Uterus (tissue), 2 donors: ENCODE data around the gene CTNND2.

Source experiments
- CTCF ChIP-seq, 4 experiments: fragments of 200-600 bp in 2 of 4; fragments of 450-650 bp in 2 of 4; sonication (generic) in 2 of 4; IDR thresholded peaks; one replicate each; pipeline ENCODE4 v1.5.1; 2016 to 2019; ENCODE audit warnings: antibody characterized with exemption in 4 of 4, mild to moderate bottlenecking in 2 of 4, moderate library complexity in 1 of 4
- POLR2A ChIP-seq, 2 donors: fragments of 450-650 bp; IDR thresholded peaks; one replicate each; pipeline ENCODE4 v1.6.1; 2016; ENCODE audit warnings: antibody characterized with exemption in 2 of 2, mild to moderate bottlenecking in 1 of 2, moderate library complexity in 1 of 2

DNA sequence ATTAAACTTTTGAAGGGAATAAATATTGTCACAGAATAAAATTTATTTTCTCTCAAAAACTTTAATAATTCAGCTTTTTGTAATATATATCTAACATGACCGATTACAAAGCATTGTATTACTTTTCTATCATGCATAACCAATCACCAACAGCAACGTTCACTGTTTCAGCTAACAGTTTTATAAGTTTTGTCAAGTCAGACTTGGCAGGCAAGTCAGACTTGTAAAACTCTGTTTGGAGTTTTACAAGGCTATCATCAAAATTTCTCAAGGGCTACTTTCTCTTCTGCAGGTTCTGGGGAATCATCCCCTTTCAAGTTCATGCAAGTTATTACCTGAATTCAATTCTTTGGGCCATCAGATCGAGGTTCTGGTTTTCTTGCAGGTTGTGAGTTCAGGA, 347.2 kb downstream of the CTNND2 start:
- no peak for TF ChIP-seq CTCF (IDR thresholded peaks at IDR 0.05)
- no peak for TF ChIP-seq POLR2A (IDR thresholded peaks at IDR 0.05)
